ENCODE measurements around the gene CEP57L1.
"Not testable (repeated sequence)": the region's sequence is repeated elsewhere in the genome, so short reads cannot be mapped to it uniquely, and the experiment has no call there.

The CEP57L1 gene

GRCh38 chr6:109135600-109135999 lies 40.3 kb downstream of the CEP57L1 start:
- H3K4me1 ChIP-seq (ENCODE audit: control extremely low read depth in 1 of 4, control insufficient read depth in 4 of 4, insufficient read depth in 4 of 4, low read length in 3 of 4); H3K36me3 ChIP-seq (ENCODE audit: control insufficient read depth in 4 of 4, insufficient read depth in 4 of 4, low read length in 3 of 4); POLR2A ChIA-PET: not testable (repeated sequence)

DNA sequence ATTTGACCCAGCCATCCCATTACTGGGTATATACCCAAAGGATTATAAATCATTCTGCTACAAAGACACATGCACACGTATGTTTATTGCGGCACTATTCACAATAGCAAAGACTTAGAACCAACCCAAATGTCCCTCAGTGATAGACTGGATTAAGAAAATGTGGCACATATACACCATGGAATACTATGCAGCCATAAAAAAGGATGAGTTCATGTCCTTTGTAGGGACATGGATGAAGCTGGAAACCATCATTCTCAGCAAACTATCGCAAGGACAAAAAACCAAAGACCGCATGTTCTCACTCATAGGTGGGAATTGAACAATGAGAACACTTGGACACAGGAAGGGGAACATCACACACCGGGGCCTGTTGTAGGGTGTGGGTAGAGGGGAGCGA lies 40.7 kb downstream of the CEP57L1 start:
- CTCF ChIA-PET; H3K4me3 ChIP-seq (ENCODE audit: control insufficient read depth in 1 of 7, extremely low read depth in 1 of 7, insufficient read depth in 4 of 7, low read depth in 2 of 7, low read length in 6 of 7); H3K4me1 ChIP-seq (ENCODE audit: control extremely low read depth in 1 of 4, control insufficient read depth in 4 of 4, insufficient read depth in 4 of 4, low read length in 3 of 4); H3K36me3 ChIP-seq (ENCODE audit: control insufficient read depth in 4 of 4, insufficient read depth in 4 of 4, low read length in 3 of 4); H3K9me3 ChIP-seq (ENCODE audit: control extremely low read depth in 1 of 5, control insufficient read depth in 4 of 5, insufficient read depth in 2 of 5, low read depth in 1 of 5, low read length in 4 of 5); H3K27ac ChIP-seq (ENCODE audit: insufficient read depth in 1 of 2, low read depth in 1 of 2, low read length in 2 of 2, poor library complexity in 1 of 2, severe bottlenecking in 2 of 2); DNase-seq; POLR2A ChIA-PET; H3K27me3 ChIP-seq (replicated peaks in 2 of 5; ENCODE audit: control insufficient read depth in 4 of 5, insufficient read depth in 5 of 5, low read length in 4 of 5): not testable (repeated sequence)
- no CpG with 5 or more reads among the region's 6 CpGs for WGBS (ENCODE audit: insufficient coverage)

More at GRCh38 chr6:109135600-109135999, 40.3 kb downstream of the CEP57L1 start:
- DNase-seq; H3K27me3 ChIP-seq (replicated peaks in 2 of 5; ENCODE audit: control insufficient read depth in 4 of 5, insufficient read depth in 5 of 5, low read length in 4 of 5); H3K27ac ChIP-seq (ENCODE audit: insufficient read depth in 1 of 2, low read depth in 1 of 2, low read length in 2 of 2, poor library complexity in 1 of 2, severe bottlenecking in 2 of 2); H3K9me3 ChIP-seq (ENCODE audit: control extremely low read depth in 1 of 5, control insufficient read depth in 4 of 5, insufficient read depth in 2 of 5, low read depth in 1 of 5, low read length in 4 of 5); CTCF ChIA-PET; H3K4me3 ChIP-seq (ENCODE audit: control insufficient read depth in 1 of 7, extremely low read depth in 1 of 7, insufficient read depth in 4 of 7, low read depth in 2 of 7, low read length in 6 of 7): not testable (repeated sequence)
- 100% methylated on average over 1 of the region's 1 CpG for WGBS (ENCODE audit: insufficient coverage)

GRCh38 chr6:109136530-109136929 lies 41.2 kb downstream of the CEP57L1 start:
- H3K9me3 ChIP-seq (ENCODE audit: control extremely low read depth in 1 of 5, control insufficient read depth in 4 of 5, insufficient read depth in 2 of 5, low read depth in 1 of 5, low read length in 4 of 5); H3K4me1 ChIP-seq (ENCODE audit: control extremely low read depth in 1 of 4, control insufficient read depth in 4 of 4, insufficient read depth in 4 of 4, low read length in 3 of 4); POLR2A ChIA-PET; CTCF ChIA-PET; H3K27me3 ChIP-seq (replicated peaks in 2 of 5; ENCODE audit: control insufficient read depth in 4 of 5, insufficient read depth in 5 of 5, low read length in 4 of 5); H3K4me3 ChIP-seq (ENCODE audit: control insufficient read depth in 1 of 7, extremely low read depth in 1 of 7, insufficient read depth in 4 of 7, low read depth in 2 of 7, low read length in 6 of 7); H3K27ac ChIP-seq (ENCODE audit: insufficient read depth in 1 of 2, low read depth in 1 of 2, low read length in 2 of 2, poor library complexity in 1 of 2, severe bottlenecking in 2 of 2); DNase-seq: not testable (repeated sequence)
- H3K36me3 ChIP-seq (ENCODE audit: control insufficient read depth in 4 of 4, insufficient read depth in 4 of 4, low read length in 3 of 4): peaks cover 2 to 10% (median 4%) of the 10 kb centered on the region in 4 experiments
- no CpG with 5 or more reads among the region's 6 CpGs for WGBS (ENCODE audit: insufficient coverage)

DNA sequence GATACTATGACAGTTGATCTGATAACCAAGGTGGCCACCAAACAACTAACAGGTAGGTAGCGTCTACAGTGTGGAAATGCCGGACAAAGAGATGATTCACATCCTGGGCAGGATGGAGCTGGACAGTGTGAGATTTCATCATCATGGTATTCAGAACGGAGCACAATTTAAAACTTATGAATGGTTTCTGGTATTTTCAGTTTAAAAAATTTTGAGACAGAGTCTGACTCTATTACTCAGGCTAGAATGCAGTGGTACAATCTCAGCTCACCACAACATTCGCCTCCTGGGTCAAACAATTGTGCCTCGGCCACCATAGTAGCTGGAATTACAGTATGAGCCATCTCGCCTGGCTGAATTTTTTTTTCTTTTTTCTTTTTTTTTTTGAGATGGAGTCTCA lies 43.8 kb downstream of the CEP57L1 start:
- Histone ChIP-seq H3K9me3 (ENCODE audit: control extremely low read depth in 1 of 5, control insufficient read depth in 4 of 5, insufficient read depth in 2 of 5, low read depth in 1 of 5, low read length in 4 of 5) (no peaks in the 10 kb centered on the region), H3K27ac (ENCODE audit: insufficient read depth in 1 of 2, low read depth in 1 of 2, low read length in 2 of 2, poor library complexity in 1 of 2, severe bottlenecking in 2 of 2) (no peak overlapping the region), H3K4me1 (ENCODE audit: control extremely low read depth in 1 of 4, control insufficient read depth in 4 of 4, insufficient read depth in 4 of 4, low read length in 3 of 4) (no peaks in the 10 kb centered on the region), H3K27me3 (replicated peaks in 2 of 5; ENCODE audit: control insufficient read depth in 4 of 5, insufficient read depth in 5 of 5, low read length in 4 of 5) (no peaks in the 10 kb centered on the region), H3K36me3 (ENCODE audit: control insufficient read depth in 4 of 4, insufficient read depth in 4 of 4, low read length in 3 of 4) (peaks cover 5 to 14% (median 8%) of the 10 kb centered on the region in 4 experiments), H3K4me3 (ENCODE audit: control insufficient read depth in 1 of 7, extremely low read depth in 1 of 7, insufficient read depth in 4 of 7, low read depth in 2 of 7, low read length in 6 of 7) (no peak overlapping the region)
- WGBS (ENCODE audit: insufficient coverage): 86% methylated on average over 3 of the region's 6 CpGs
- CTCF ChIA-PET: interaction anchor here (1.5 kb wide), 1 partner anchor 63 kb away, joined by 3 read pairs; no protein-coding TSS in a partner anchor
- DNase-seq: no peak
- POLR2A ChIA-PET: interaction anchor here (0.7 kb wide), 1 partner anchor 44 kb away, joined by 3 read pairs; no protein-coding TSS in a partner anchor

DNA sequence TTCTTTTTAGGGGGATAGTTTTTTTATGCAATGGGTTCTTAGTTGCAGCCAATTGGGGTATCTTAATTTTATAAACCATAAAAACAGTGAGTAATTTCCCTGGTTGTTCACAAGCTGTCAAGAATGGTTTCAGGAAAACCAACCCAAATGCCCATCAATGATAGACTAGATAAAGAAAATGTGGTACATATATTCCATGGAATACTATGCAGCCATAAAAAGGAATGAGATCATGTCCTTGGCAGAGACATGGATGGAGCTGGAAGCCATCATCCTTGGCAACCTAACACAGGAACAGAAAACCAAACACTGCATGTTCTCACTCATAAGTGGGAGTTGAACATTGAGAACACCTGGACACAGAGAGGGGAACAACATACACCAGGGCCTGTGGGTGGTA lies 46.8 kb downstream of the CEP57L1 start:
- DNase-seq; H3K4me3 ChIP-seq (ENCODE audit: control insufficient read depth in 1 of 7, extremely low read depth in 1 of 7, insufficient read depth in 4 of 7, low read depth in 2 of 7, low read length in 6 of 7); H3K9me3 ChIP-seq (ENCODE audit: control extremely low read depth in 1 of 5, control insufficient read depth in 4 of 5, insufficient read depth in 2 of 5, low read depth in 1 of 5, low read length in 4 of 5); H3K4me1 ChIP-seq (ENCODE audit: control extremely low read depth in 1 of 4, control insufficient read depth in 4 of 4, insufficient read depth in 4 of 4, low read length in 3 of 4); H3K27ac ChIP-seq (ENCODE audit: insufficient read depth in 1 of 2, low read depth in 1 of 2, low read length in 2 of 2, poor library complexity in 1 of 2, severe bottlenecking in 2 of 2); CTCF ChIA-PET; H3K27me3 ChIP-seq (replicated peaks in 2 of 5; ENCODE audit: control insufficient read depth in 4 of 5, insufficient read depth in 5 of 5, low read length in 4 of 5); POLR2A ChIA-PET: not testable (repeated sequence)
- peaks cover 5 to 14% (median 10%) of the 10 kb centered on the region in 4 experiments for H3K36me3 ChIP-seq (ENCODE audit: control insufficient read depth in 4 of 4, insufficient read depth in 4 of 4, low read length in 3 of 4)

GRCh38 chr6:109143191-109143590 lies 47.9 kb downstream of the CEP57L1 start:
- CTCF ChIA-PET: no interaction called here
- DNase-seq: no peak
- H3K4me1 ChIP-seq (ENCODE audit: control extremely low read depth in 1 of 4, control insufficient read depth in 4 of 4, insufficient read depth in 4 of 4, low read length in 3 of 4): no peaks in the 10 kb centered on the region
- no peak overlapping the region for H3K4me3 ChIP-seq (ENCODE audit: control insufficient read depth in 1 of 7, extremely low read depth in 1 of 7, insufficient read depth in 4 of 7, low read depth in 2 of 7, low read length in 6 of 7)
- peaks cover 8 to 18% (median 11%) of the 10 kb centered on the region in 4 experiments for H3K36me3 ChIP-seq (ENCODE audit: control insufficient read depth in 4 of 4, insufficient read depth in 4 of 4, low read length in 3 of 4)
- H3K9me3 ChIP-seq (ENCODE audit: control extremely low read depth in 1 of 5, control insufficient read depth in 4 of 5, insufficient read depth in 2 of 5, low read depth in 1 of 5, low read length in 4 of 5): no peaks in the 10 kb centered on the region
- H3K27me3 ChIP-seq (replicated peaks in 2 of 5; ENCODE audit: control insufficient read depth in 4 of 5, insufficient read depth in 5 of 5, low read length in 4 of 5): no peaks in the 10 kb centered on the region
- POLR2A ChIA-PET: interaction anchor here (0.7 kb wide), 2 partner anchors 49 to 184 kb away, joined by 3 to 5 read pairs; no protein-coding TSS in a partner anchor
- no peak overlapping the region for H3K27ac ChIP-seq (ENCODE audit: insufficient read depth in 1 of 2, low read depth in 1 of 2, low read length in 2 of 2, poor library complexity in 1 of 2, severe bottlenecking in 2 of 2)

DNA sequence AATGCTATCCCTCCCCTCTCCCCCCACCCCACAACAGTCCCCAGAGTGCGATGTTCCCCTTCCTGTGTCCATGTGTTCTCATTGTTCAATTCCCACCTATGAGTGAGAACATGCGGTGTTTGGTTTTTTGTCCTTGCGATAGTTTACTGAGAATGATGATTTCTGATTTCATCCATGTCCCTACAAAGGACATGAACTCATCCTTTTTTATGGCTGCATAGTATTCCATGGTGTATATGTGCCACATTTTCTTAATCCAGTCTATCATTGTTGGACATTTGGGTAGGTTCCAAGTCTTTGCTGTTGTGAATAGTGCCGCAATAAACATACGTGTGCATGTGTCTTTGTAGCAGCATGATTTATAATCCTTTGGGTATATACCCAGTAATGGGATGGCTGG lies 52.9 kb downstream of the CEP57L1 start:
- H3K4me1 ChIP-seq (ENCODE audit: control extremely low read depth in 1 of 4, control insufficient read depth in 4 of 4, insufficient read depth in 4 of 4, low read length in 3 of 4); H3K9me3 ChIP-seq (ENCODE audit: control extremely low read depth in 1 of 5, control insufficient read depth in 4 of 5, insufficient read depth in 2 of 5, low read depth in 1 of 5, low read length in 4 of 5); DNase-seq; POLR2A ChIA-PET; CTCF ChIA-PET; H3K4me3 ChIP-seq (ENCODE audit: control insufficient read depth in 1 of 7, extremely low read depth in 1 of 7, insufficient read depth in 4 of 7, low read depth in 2 of 7, low read length in 6 of 7); H3K27ac ChIP-seq (ENCODE audit: insufficient read depth in 1 of 2, low read depth in 1 of 2, low read length in 2 of 2, poor library complexity in 1 of 2, severe bottlenecking in 2 of 2); H3K27me3 ChIP-seq (replicated peaks in 2 of 5; ENCODE audit: control insufficient read depth in 4 of 5, insufficient read depth in 5 of 5, low read length in 4 of 5): not testable (repeated sequence)
- H3K36me3 ChIP-seq (ENCODE audit: control insufficient read depth in 4 of 4, insufficient read depth in 4 of 4, low read length in 3 of 4): peaks cover 0 to 12% (median 4%) of the 10 kb centered on the region in 4 experiments
- no CpG with 5 or more reads among the region's 5 CpGs for WGBS (ENCODE audit: insufficient coverage)
